Gastroesophageal sphincter (tissue), 4 donors: Measurements from ENCODE around the gene CRHBP. TPM values are rescaled to one million over a fixed set of nuclear protein-coding genes. Genes with fewer than 3 reads are reported as not detected.
"Not testable (repeated sequence)": the region's sequence is repeated elsewhere in the genome, so short reads cannot be mapped to it uniquely, and the experiment has no call there.

Experiments
- ATAC-seq: fragments of 150-250 bp; one replicate; pipeline ENCODE4 v1.9.1; 2016; ENCODE audit warnings: mild to moderate bottlenecking, moderate library complexity
- H3K27ac ChIP-seq, 4 donors: fragments of 200-600 bp; sonication (generic) in 3 of 4; 1 replicate in 3 of 4; 2 replicates in 1 of 4; pipeline ENCODE4 v1.5.1; 2016 to 2019
- H3K27me3 ChIP-seq: fragments of 200-600 bp; sonication (generic); one replicate; pipeline ENCODE4 v1.5.1; 2019
- H3K36me3 ChIP-seq, 2 donors: fragments of 200-600 bp; sonication (generic); one replicate each; pipeline ENCODE4 v1.5.1; 2019; ENCODE audit warnings: control low read depth in 1 of 2
- H3K4me1 ChIP-seq, 3 donors: fragments of 200-600 bp; sonication (generic); 1 replicate in 2 of 3; 2 replicates in 1 of 3; pipeline ENCODE4 v1.5.1; 2016 to 2019; ENCODE audit warnings: control low read depth in 2 of 3
- H3K4me3 ChIP-seq, 2 donors: fragments of 200-600 bp; sonication (generic); one replicate each; pipeline ENCODE4 v1.5.1; 2019; ENCODE audit warnings: mild to moderate bottlenecking in 1 of 2, moderate library complexity in 1 of 2
- H3K9me3 ChIP-seq, 3 donors: fragments of 200-600 bp; sonication (generic); one replicate each; pipeline ENCODE4 v1.5.1; 2017 to 2019; ENCODE audit warnings: control low read depth in 2 of 3
- CTCF ChIP-seq, 4 experiments: fragments of 200-600 bp in 2 of 4; fragments of 450-650 bp in 2 of 4; sonication (generic) in 1 of 4; IDR thresholded peaks; one replicate each; pipeline ENCODE4 v1.5.1; 2017 to 2019; ENCODE audit warnings: antibody characterized with exemption in 4 of 4, mild to moderate bottlenecking in 2 of 4, moderate library complexity in 2 of 4
- EP300 ChIP-seq: sonication (generic); formaldehyde crosslinking; IDR thresholded peaks from one replicate; pipeline ENCODE4 v1.6.1; 2017; ENCODE audit warnings: antibody characterized with exemption, mild to moderate bottlenecking
- POLR2A ChIP-seq, 2 donors: fragments of 450-650 bp; IDR thresholded peaks; one replicate each; pipeline ENCODE4 v1.6.1; 2017; ENCODE audit warnings: antibody characterized with exemption in 2 of 2, mild to moderate bottlenecking in 2 of 2, moderate library complexity in 1 of 2
- POLR2AphosphoS5 ChIP-seq: sonication (generic); formaldehyde crosslinking; IDR thresholded peaks from one replicate; pipeline ENCODE4 v1.6.1; 2017; ENCODE audit warnings: antibody characterized with exemption
- WGBS, 2 donors: methylation state at CpG; one replicate each; pipeline ENCODE4 v1.1.5; 2018; ENCODE audit warnings: low coverage in 1 of 2; 5-methylcytosine and 5-hydroxymethylcytosine counted together
- total RNA-seq, 4 donors: library from RNA; depleted of rRNA; stranded (reverse); fragments of >200 nt; gene quantifications; one replicate each; pipeline ENCODE4 v1.1.0, GENCODE V29; 2016

CRHBP gene
- total RNA-seq = 1 to 10 TPM in 3 of 4 donors, not detected in 1; 1.7 to 4.0 (median 2.3) TPM

- TF ChIP-seq POLR2AphosphoS5 (no peak), EP300 (no peak), POLR2A (IDR thresholded peaks at IDR 0.05) (no peak), CTCF (IDR thresholded peaks at IDR 0.05) (no peak)
- no peaks in the 10 kb centered on the region for H3K36me3 ChIP-seq
- peak within 1 kb of the TSS in 2 of 4 donors; percentile 18 to 19 for H3K27ac ChIP-seq
- H3K4me1 ChIP-seq = peaks cover 0 to 13% (median 0%) of the 10 kb centered on the region in 3 donors
- WGBS, 2 donors = 5 to 21% methylated on average over 8 to 10 of the region's 23 CpGs
- ATAC-seq = no peak
- no peaks in the 10 kb centered on the region for H3K9me3 ChIP-seq
- peak within 1 kb of the TSS; percentile 4 to 50 for H3K4me3 ChIP-seq
- peaks cover 43% of the 10 kb centered on the region for H3K27me3 ChIP-seq
These were observed at the start of gene CRHBP for GRCh38 chr5:76952795-76953536. Gene CRHBP (plus strand): TSS chr5:76953045. CDS start chr5:76953135, 90 bp downstream.

GRCh38 chr5:76908166-76908565 lies 44.7 kb upstream of the CRHBP start:
- Histone ChIP-seq H3K4me1 (no peaks in the 10 kb centered on the region), H3K9me3 (no peaks in the 10 kb centered on the region), H3K36me3 (no peaks in the 10 kb centered on the region), H3K27me3 (no peaks in the 10 kb centered on the region), H3K4me3 (no peak overlapping the region), H3K27ac (no peak overlapping the region)
- ATAC-seq = no peak
- 79 to 100% methylated on average over 2 to 6 of the region's 7 CpGs for WGBS, 2 donors
- TF ChIP-seq EP300 (no peak), POLR2AphosphoS5 (no peak), CTCF (IDR thresholded peaks at IDR 0.05) (no peak), POLR2A (IDR thresholded peaks at IDR 0.05) (no peak)

GRCh38 chr5:76910344-76910933 lies 42.4 kb upstream of the CRHBP start:
- not testable (repeated sequence) for H3K4me1 ChIP-seq, H3K27ac ChIP-seq, H3K36me3 ChIP-seq, H3K27me3 ChIP-seq, H3K9me3 ChIP-seq, ATAC-seq, H3K4me3 ChIP-seq
- 64 to 93% methylated on average over 6 to 8 of the region's 9 CpGs for WGBS, 2 donors

GRCh38 chr5:76914671-76915070 lies 38.2 kb upstream of the CRHBP start:
- H3K4me1 ChIP-seq, H3K27me3 ChIP-seq, H3K4me3 ChIP-seq, H3K9me3 ChIP-seq, H3K27ac ChIP-seq, H3K36me3 ChIP-seq, ATAC-seq: not testable (repeated sequence)
- 90 to 100% methylated on average over 2 to 13 of the region's 14 CpGs for WGBS, 2 donors

- Histone ChIP-seq H3K36me3 (no peaks in the 10 kb centered on the region), H3K27ac (no peak overlapping the region), H3K27me3 (no peaks in the 10 kb centered on the region), H3K9me3 (peaks cover 0 to 8% (median 0%) of the 10 kb centered on the region in 3 donors), H3K4me3 (no peak overlapping the region), H3K4me1 (no peaks in the 10 kb centered on the region)
- TF ChIP-seq CTCF (IDR thresholded peaks at IDR 0.05) (no peak), POLR2AphosphoS5 (no peak), POLR2A (IDR thresholded peaks at IDR 0.05) (no peak), EP300 (no peak)
- 71 to 72% methylated on average over 3 of the region's 3 CpGs for WGBS, 2 donors
- ATAC-seq = no peak
These were observed 34.3 kb upstream of the CRHBP start for GRCh38 chr5:76918539-76918938.

- Histone ChIP-seq H3K4me1 (no peaks in the 10 kb centered on the region), H3K27ac (no peak overlapping the region), H3K36me3 (no peaks in the 10 kb centered on the region), H3K9me3 (no peaks in the 10 kb centered on the region), H3K4me3 (no peak overlapping the region), H3K27me3 (no peaks in the 10 kb centered on the region)
- no peak for ATAC-seq
- TF ChIP-seq EP300 = no peak
- no peak for TF ChIP-seq CTCF (IDR thresholded peaks at IDR 0.05)
- no peak for TF ChIP-seq POLR2A (IDR thresholded peaks at IDR 0.05)
- TF ChIP-seq POLR2AphosphoS5 = no peak
- 59 to 61% methylated on average over 3 to 4 of the region's 4 CpGs for WGBS, 2 donors
These were observed 32.4 kb upstream of the CRHBP start for GRCh38 chr5:76920491-76920890.
